G401 (cell line): ENCODE data around the gene GJA9. TPM values are rescaled to one million over a fixed set of nuclear protein-coding genes. Genes with fewer than 3 reads are reported as not detected.
A peak's percentile ranks its signal among the peaks of the same experiment; 100 is the strongest.
"Not testable (repeated sequence)": the region's sequence is repeated elsewhere in the genome, so short reads cannot be mapped to it uniquely, and the experiment has no call there.

ENCODE experiments used
- DNase-seq: peaks from one replicate; pipeline ENCODE4 v3.0.0-alpha.2; 2015; ENCODE audit warnings: low spot score
- in situ Hi-C: cut with HindIII; loops from 2 replicates; pipeline ENCODE4 v1.10.0; 2016; ENCODE audit warnings: low sequenced_read_pairs, mixed read lengths
- total RNA-seq: library from RNA; depleted of rRNA; stranded (reverse); fragments of >200 nt; shearing (Covaris generic); gene quantifications from 2 replicates; pipeline ENCODE4 v1.2.3, GENCODE V29; 2014; rRNA removed

Gene GJA9
- not detected in 2 replicates for total RNA-seq

DNA sequence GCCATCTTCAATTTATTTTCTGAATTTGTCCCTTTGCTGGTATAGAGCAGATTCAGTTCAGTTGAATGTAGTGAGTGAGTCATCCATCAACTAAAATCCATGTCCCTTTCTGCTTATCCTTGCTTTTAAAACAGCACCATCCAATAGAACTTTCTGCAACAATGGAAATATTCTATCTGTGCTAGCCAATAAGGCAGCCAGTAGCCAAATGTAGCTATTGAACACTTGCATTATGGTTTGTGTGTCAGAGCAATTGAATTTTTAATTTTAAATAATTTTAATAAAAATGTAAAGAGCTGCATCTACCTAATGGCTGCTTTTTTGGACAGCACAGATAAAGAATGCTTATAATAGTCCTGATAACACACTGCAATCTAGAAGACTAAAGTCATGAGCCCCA is at the start of gene GJA9:
Gene GJA9, minus strand, starts transcription at position 101 of the 400 bp plus-strand sequence. CDS start 5,489 bp downstream, outside the sequence.
- in situ Hi-C loops: no loop called here
- no peak for DNase-seq

DNA sequence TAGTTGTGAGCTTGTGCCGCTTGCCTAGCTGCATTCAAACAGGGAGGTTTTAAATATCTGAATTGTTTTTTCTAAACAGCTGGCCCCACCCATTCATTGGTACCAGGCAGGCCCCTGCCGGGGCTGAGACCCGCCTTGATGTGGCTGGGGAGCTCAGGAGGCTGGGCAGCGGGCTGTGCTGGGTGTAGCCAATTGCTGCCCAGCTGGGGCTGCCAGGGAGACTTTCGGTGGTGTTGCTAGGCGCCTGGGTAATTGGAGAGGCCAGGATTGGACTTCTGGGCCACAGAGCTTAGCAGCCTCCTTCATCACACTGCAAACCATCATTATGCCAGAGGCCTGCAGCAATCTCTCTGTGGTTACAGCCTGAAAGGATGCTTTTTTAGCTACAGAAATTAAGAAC is 48.1 kb upstream of the GJA9 start:
- peak; percentile 9 for DNase-seq

DNA sequence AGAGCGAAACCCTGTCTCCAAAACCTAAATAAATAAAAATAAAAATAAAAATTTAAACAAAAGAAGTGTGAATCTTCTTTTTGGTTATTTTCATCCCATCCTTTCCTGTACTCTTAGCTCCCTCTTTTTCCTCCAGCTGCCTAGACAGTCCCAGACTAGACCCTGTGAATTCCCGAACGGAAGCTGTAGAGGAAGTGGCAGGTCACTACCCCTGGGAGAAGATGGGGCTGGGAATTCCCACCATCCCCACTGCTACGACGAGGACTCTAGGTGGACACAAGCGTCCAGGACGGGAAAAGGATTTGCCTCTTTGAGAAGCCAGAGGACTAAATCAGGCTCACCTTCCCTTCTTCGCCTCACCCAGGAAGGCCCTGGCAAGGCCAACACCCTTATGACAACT is 47.7 kb upstream of the GJA9 start:
- DNase-seq: no peak
- in situ Hi-C loops: no loop called here

More for the DNA sequence above, 48.1 kb upstream of the GJA9 start:
- in situ Hi-C loops: no loop called here

DNA sequence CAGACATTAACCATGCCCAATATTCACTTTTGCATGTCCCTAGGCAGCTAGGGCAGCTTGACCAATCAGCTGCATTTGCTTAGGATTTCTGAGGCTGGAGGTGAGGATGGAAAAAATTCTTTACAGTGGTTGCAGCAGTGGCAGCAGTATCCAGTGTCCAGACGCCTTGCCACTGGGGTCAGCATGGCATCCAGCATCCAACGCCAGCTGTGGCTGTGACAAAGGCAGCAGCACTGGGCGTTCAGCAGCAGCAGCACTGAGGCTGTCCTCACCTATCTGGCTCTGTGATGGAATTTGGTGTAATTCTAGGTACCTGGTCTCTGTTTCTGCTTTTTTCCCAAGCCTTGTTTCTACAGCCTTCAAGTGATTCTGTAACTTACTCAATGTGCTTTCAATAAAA is 44.7 kb upstream of the GJA9 start:
- in situ Hi-C loops: no loop called here
- DNase-seq: no peak

DNA sequence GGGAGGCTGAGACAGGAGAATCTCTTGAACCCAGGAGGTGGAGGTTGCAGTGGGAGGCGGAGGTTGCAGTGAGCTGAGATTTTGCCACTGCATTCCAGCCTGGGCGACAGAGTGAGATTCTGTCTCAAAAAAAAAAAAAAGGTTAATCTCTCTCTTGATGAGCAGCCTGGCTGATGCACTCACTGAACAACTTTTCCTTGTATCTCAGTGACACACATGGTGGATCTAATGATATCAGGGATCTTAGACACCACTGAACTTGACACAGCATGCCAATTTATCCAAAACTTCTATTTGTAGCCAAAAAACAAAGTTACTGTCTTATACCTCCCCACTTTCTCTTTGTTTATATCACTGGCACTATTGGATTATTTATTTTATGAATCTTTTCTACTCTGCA is 44.0 kb upstream of the GJA9 start:
- DNase-seq: no peak
- in situ Hi-C loops: no loop called here

DNA sequence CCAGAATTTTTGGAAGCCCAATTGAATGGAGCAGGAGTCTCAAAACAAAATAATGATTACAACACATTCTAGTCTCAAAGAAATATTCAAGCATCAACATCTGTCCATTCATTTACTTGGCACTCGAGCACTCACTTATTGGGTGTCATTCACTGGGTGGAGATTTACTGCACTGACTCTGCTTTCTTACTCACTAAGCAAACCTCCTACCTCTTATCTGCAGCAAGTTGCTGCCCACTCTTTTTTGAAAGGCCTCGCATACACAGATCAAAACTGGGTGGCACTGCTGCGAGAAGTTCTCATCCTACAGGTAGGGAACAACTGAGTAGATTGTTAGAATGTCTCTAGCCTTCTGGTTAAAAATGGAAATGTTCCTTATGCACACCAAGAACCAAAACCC is 42.2 kb upstream of the GJA9 start:
- in situ Hi-C loops: no loop called here
- no peak for DNase-seq

DNA sequence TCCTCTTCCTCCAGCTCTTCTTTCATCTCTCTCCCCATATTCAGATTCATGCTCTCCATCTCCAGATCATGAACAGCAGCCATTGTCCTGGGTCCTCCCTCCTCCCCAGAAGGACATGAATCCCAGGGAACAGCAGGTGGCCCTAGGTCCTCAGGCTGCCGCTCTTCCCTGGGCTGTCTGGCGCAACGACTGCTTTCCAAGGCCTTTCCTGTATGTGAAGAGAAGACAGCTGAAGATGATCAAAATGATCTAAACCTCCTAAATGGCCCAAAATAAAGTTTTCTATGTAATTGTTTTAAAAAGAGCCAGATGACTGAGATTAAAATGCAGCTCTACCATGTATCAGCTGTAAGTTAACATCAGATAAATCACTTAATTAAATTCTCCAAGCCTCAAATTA is 37.7 kb upstream of the GJA9 start:
- DNase-seq: no peak
- in situ Hi-C loops: no loop called here

DNA sequence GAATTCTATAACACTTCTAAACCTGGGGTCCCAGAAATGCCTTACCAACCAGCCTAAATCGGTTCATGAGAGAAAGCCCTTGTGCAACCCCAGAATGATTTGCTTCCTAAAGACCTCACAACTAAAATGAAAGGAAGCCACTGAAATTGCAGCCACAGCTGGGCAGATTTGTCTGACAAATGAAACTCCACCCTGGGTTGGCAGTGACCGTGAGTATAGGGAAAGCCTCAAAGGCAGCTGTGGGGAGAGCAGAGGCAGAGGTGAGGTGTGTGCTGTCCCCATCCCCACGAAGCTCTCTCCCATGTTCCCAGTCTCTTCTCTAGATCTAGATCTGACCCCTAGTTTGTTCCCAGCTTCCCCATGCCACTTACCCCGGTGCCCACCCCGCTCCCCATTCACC is 37.2 kb upstream of the GJA9 start:
- DNase-seq: no peak
- in situ Hi-C loops: no loop called here

DNA sequence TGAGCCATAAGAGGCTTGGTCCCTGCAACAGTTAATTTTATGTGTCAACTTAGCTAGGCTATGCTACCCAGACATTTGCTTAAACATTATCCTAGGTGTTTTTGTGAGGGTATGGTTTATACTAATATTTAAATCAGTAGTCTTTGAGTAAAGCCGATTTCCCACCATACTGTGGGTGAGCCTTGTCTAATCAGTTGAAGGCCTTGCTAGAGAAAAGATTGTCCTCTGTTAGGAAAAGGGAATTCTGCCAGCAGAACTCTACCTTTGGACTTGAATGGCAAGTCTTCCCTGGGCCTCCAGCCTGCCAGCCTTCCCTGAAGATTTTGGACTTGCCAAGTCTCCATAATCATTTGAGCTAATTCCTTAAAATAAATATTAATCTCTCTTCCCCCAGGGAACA is 36.4 kb upstream of the GJA9 start:
- in situ Hi-C loops: no loop called here
- DNase-seq: no peak

DNA sequence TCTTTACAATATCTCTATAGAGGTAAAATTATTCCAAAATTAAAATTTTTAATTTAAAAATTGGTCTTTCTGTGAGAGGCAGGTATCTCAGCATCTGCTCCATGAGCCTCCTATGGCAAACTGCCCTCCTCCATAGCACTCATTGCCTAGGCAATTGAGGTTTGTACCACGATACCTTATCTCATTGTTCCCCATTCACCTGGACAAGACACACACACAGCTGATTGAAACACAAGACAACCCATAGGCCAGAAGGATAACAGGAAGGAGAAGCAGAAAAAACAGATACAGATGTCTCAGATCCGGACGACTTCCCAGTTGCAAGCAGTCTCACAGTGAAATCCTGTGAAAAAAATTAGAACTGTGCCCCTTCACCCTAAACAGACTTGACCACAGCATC is 36.0 kb upstream of the GJA9 start:
- in situ Hi-C loops: no loop called here
- no peak for DNase-seq

DNA sequence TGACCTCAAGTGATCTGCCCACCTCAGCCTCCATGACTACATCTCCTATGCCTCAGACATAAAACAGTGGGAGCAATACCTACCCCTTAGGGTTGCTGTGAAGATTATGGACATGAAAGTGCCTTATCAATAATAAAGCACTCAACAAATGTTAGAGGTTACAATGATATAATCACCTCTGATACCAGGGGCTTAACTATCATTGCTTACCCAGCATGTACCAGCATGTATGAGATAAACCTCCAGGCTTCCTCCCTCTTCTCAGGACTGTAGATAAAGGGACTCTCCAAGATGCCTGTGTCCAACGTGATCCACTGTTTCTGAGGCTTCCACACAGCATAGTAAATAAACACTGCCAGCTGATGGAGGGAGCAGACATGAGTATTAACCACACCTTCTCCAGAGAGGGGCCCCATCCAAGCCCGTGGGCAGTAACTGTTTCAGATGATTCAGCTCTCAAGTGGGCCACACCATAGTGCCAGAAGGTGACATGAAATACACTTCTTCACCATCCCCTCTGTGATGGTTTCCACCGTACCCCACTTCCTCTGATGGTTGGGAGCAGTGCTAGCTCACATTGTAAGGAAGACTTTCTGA is 34.1 kb upstream of the GJA9 start:
- DNase-seq: no peak
- in situ Hi-C loops: no loop called here

DNA sequence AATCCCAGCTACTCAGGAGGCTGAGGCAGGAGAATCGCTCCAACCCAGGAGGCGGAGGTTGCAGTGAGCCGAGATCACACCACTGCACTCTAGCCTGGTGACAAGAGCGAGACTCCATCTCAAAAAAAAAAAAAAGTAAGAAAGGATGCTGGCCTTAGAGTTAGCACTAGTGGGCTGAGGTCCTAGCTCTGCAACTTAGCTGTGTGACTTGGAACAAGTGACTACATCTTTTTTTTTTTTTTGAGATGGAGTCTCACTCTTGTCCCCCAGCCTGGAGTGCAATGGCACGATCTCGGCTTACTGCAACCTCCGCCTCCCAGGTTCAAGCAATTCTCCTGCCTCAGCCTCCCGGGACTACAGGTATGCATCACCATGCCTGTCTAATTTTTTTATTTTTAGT is 33.5 kb upstream of the GJA9 start:
- in situ Hi-C loops, DNase-seq: not testable (repeated sequence)

DNA sequence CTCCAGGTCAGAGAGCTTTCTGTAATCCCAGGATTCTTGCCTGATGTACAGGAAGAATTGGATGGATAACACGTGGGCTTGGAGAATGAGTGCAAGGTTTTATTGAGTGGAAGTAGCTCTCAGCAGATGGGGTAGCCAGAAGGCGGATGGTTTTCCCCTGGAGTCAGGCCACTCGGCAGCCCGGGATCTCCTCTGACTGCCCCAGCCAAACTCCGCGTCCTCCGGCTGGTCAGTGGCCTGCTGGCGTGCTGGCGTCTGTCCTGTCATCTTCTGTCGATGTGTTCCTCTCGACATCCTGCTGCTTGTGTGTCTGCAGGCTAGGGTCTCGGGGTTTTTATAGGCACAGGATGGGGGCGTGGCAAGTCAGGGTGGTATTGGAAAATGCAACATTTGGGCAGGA is 27.4 kb upstream of the GJA9 start:
- peak; percentile 91 for DNase-seq
- in situ Hi-C loops: no loop called here

DNA sequence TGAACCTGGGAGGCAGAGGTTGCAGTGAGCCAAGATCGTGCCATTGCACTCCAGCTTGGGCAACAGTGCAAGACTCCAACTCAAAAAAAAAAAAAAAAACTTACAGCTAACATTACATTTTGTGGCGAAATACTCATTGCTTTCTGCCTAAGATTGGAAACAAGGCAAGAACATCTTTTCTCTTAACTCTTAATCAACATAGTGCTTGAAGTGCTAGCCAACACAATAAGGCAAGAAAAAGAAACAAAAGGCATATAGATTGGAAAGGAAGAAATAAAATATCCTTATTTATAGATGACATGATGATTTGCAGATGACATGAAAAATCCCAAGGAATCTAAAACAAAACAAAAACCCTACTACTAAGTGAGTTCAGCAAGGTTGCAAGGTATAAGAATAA is 24.6 kb upstream of the GJA9 start:
- in situ Hi-C loops: no loop called here
- DNase-seq: no peak

DNA sequence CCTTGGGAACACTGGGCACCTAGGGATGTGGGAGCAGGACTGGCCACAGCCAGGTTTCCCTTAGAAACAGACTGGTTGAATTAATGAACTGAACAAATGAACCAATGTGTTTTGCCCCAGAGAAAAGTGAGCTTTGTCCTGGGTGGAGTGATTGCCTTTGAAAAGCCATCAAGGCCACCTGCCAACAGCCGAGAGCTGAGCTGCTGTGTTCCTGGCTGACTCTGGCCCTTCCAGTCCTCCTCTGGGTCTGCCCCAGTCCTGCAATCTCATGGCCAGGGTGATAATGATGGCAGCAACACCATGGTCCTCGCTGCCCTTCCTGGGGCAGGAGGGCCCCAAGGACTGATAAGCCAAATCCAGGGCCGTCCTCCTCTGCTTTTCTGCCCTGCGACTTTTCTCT is 18.2 kb upstream of the GJA9 start:
- in situ Hi-C loops: no loop called here
- DNase-seq: no peak

DNA sequence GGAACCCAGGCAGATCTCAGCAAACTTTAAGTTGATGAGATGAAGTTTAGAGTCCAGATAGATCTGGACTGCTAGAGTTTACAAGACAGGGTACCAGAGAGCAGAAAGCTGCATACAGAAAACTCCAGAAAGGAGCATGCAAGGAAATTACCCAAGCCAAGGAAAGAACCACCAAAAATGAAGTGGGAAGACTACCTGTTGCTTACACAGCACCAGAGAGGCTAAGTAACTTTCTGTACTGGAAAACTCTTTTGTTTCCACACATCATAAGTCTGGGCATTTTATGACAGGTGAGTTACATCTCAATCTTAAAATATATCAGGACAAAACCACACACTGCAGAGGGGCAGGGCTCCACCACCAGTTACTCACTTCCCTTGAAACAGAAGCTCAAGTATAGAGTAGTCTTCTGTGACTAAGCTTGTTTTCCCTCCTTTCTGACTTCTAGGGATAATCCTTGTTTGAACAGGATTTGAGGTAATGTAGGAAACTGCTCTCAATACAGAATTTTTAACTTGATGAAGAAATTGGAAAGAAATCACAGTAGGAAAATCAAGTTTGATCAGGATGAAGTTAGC is 17.4 kb upstream of the GJA9 start:
- DNase-seq: no peak
- in situ Hi-C loops: no loop called here

DNA sequence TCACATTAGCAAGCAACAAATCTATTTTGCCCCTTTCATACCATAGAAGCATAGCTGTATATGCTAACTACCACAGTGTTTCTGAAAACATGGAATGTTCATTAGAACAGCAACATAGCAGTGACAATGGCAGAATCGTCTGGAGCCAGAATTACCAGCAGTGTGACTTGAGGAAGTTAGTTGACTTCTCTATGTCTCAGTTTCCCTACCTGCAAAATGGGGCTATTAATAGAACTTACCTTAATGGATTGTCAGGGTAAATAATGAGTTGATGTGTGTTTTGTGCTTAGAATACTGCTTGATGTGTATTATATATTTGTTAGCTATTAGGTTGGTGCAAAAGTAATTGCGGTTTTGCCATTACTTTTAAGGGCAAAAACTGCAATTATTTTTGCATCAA is 14.8 kb upstream of the GJA9 start:
- in situ Hi-C loops: no loop called here
- DNase-seq: no peak

DNA sequence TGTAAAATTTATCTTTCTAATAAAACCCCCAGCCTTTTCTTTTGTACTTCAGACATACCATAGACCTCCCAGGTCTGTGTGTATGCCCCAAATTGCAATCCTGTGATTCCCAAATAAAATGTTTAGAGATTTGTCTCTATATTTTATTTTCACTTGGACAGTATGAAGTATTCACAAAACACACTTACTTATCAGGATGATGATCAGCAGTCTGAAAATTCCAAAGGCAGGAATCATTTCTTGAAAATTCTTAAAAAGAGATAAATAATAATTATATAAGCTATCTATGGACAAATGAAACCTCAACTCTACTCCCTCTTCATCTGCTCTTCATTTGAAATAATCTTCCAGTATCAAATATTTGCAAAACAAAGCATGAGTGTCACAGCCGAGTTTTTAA is 11.6 kb upstream of the GJA9 start:
- DNase-seq: no peak
- in situ Hi-C loops: no loop called here

DNA sequence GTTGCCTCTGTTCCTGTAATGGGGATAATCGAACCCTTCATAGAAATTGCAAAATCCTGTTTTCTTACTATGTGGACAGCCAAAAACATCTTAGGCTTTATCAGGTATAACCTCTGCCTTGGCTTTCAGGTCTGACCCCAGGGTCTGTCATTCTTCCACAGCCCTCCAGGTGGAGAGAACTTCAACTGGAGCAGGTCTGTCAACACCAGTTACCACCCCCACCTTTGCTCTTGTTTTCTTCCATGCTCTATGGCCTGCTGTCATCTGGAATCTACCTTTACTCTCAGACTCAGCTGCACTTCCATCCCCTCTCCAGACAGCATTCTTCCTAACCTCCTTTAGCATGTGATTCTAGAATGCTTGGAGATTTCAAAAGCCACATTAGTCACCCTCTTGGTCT is 10.4 kb upstream of the GJA9 start:
- no peak for DNase-seq
- in situ Hi-C loops: no loop called here

DNA sequence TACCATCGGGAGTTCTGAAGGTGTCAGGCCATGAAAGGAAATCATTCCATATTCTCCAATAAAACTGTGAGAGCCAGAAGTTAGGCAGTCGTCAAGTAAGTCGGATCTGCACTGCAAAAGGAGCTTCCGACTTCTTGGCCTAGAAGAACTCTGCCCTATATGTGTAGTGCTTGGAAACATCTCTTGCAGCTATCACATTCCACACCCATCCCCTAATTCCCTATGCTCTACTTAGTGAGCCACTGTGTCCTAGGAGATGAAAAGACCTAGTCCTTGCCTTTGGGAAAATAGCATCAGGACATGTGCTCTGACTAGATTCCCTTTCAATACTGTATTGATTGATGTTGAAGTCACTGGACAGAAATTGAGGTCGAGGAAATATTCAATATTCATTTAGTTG is 8.2 kb upstream of the GJA9 start:
- DNase-seq: no peak
- in situ Hi-C loops: no loop called here
